Measurements from ENCODE around the gene ATMIN.

ATMIN gene

GRCh38 chr16:81006813-81007695, 28.6 kb upstream of the ATMIN start, which contains the start of the genes CENPN and CMC2:
TSS of gene CENPN (plus strand) at chr16:81007214. CDS start at chr16:81011940, 4,726 bp downstream.
TSS of gene CMC2 (minus strand) at chr16:81006885. CDS start at chr16:80997394, 9,491 bp downstream.
- DNase-seq, result peak; percentile 97

- DNase-seq, result no peak
These were observed 27.2 kb upstream of the ATMIN start for GRCh38 chr16:81008505-81008789.

- DNase-seq, result no peak
These were observed 22.7 kb upstream of the ATMIN start for GRCh38 chr16:81012974-81013373.

- DNase-seq, result no peak
These were observed 21.0 kb upstream of the ATMIN start for GRCh38 chr16:81014672-81015071.

GRCh38 chr16:81018496-81018895, 17.1 kb upstream of the ATMIN start:
- DNase-seq, result no peak

- DNase-seq, result no peak
These were observed 9.2 kb upstream of the ATMIN start for GRCh38 chr16:81026429-81026828.

- no peak for DNase-seq
These were observed 5.6 kb upstream of the ATMIN start for GRCh38 chr16:81029930-81030604.

- DNase-seq, result peak; percentile 8 to 26
These were observed 521 bp downstream of the ATMIN start for GRCh38 chr16:81035975-81036750.

GRCh38 chr16:81036751-81037350, 1.2 kb downstream of the ATMIN start:
- DNase-seq, result peak; percentile 40 to 51

- DNase-seq, result peak; percentile 17 to 32
These were observed 4.5 kb downstream of the ATMIN start for GRCh38 chr16:81040131-81040530.

GRCh38 chr16:81040842-81041241, 5.2 kb downstream of the ATMIN start:
- DNase-seq, result no peak

GRCh38 chr16:81041696-81042095, 6.1 kb downstream of the ATMIN start:
- DNase-seq, result no peak

- no peak for DNase-seq
These were observed 7.2 kb downstream of the ATMIN start for GRCh38 chr16:81042821-81043220.

- no peak for DNase-seq
These were observed 18.1 kb downstream of the ATMIN start for GRCh38 chr16:81053761-81054160.

GRCh38 chr16:81060576-81061306, 25.1 kb downstream of the ATMIN start:
- DNase-seq, result no peak

GRCh38 chr16:81061307-81061640, 25.6 kb downstream of the ATMIN start:
- no peak for DNase-seq

GRCh38 chr16:81061871-81062608, 26.4 kb downstream of the ATMIN start:
- no peak for DNase-seq

- no peak for DNase-seq
These were observed 31.0 kb downstream of the ATMIN start for GRCh38 chr16:81066681-81067080.

- no peak for DNase-seq
These were observed 31.5 kb downstream of the ATMIN start for GRCh38 chr16:81067166-81067565.

- no peak for DNase-seq
These were observed 33.4 kb downstream of the ATMIN start for GRCh38 chr16:81069063-81069462.

GRCh38 chr16:81070979-81071378, 35.3 kb downstream of the ATMIN start:
- DNase-seq, result no peak

- DNase-seq, result peak; percentile 28 to 65
These were observed 36.2 kb downstream of the ATMIN start for GRCh38 chr16:81071805-81072204.
